Upper lobe of left lung (tissue), 4 donors: Measurements from ENCODE around the gene HIVEP3.

ENCODE experiments used
- EP300 ChIP-seq, 4 donors: sonication (generic); formaldehyde crosslinking; IDR thresholded peaks; one replicate each; pipeline ENCODE4 v1.5.1; 2017; ENCODE audit warnings: antibody characterized with exemption in 4 of 4, control low read depth in 2 of 4
- POLR2A ChIP-seq, 4 donors: fragments of 450-650 bp; IDR thresholded peaks; one replicate each; pipeline ENCODE4 v1.5.1; 2016 to 2017; ENCODE audit warnings: antibody characterized with exemption in 4 of 4, mild to moderate bottlenecking in 2 of 4
- POLR2AphosphoS5 ChIP-seq, 2 donors: sonication (generic); formaldehyde crosslinking; IDR thresholded peaks; one replicate each; pipeline ENCODE4 v1.5.1; 2017; ENCODE audit warnings: antibody characterized with exemption in 2 of 2
- TF ChIP-seq, protein P1 (sequence below), 6 experiments: fragments of 450-650 bp in 4 of 6; fragments of 200-600 bp in 2 of 6; sonication (generic) in 2 of 6; IDR thresholded peaks; one replicate each; pipeline ENCODE4 v1.5.1; 2016 to 2019; ENCODE audit warnings: antibody characterized with exemption in 6 of 6

DNA sequence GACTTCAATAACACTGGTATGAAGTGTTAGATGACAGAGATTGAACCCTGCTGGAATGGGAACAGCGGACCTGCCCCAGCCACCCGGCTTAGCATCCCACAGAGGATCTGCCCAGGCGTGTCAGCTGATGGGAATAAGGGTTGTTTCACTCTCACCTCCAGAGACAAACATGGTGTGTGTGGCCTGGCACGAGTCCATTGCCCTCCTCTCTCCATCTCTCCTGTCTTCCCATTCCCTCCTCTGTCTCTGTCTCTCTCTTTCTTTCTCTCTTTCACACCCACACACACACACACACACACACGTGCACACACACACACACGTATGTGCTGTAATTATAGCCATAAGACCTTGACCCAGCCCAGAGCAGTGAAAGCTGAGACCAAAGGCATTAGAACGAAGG, 200.2 kb downstream of the HIVEP3 start:
- TF ChIP-seq, protein P1, sequence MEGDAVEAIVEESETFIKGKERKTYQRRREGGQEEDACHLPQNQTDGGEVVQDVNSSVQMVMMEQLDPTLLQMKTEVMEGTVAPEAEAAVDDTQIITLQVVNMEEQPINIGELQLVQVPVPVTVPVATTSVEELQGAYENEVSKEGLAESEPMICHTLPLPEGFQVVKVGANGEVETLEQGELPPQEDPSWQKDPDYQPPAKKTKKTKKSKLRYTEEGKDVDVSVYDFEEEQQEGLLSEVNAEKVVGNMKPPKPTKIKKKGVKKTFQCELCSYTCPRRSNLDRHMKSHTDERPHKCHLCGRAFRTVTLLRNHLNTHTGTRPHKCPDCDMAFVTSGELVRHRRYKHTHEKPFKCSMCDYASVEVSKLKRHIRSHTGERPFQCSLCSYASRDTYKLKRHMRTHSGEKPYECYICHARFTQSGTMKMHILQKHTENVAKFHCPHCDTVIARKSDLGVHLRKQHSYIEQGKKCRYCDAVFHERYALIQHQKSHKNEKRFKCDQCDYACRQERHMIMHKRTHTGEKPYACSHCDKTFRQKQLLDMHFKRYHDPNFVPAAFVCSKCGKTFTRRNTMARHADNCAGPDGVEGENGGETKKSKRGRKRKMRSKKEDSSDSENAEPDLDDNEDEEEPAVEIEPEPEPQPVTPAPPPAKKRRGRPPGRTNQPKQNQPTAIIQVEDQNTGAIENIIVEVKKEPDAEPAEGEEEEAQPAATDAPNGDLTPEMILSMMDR (IDR thresholded peaks at IDR 0.05): no peak
- TF ChIP-seq POLR2A (IDR thresholded peaks at IDR 0.05) (no peak), POLR2AphosphoS5 (IDR thresholded peaks at IDR 0.05) (no peak), EP300 (IDR thresholded peaks at IDR 0.05) (no peak)
